HFFc6 (cell line): ENCODE data around the gene DUSP3. TPM values are rescaled to one million over a fixed set of nuclear protein-coding genes. Genes with fewer than 3 reads are reported as not detected.
A peak's percentile ranks its signal among the peaks of the same experiment; 100 is the strongest.

Experiments used
- DNase-seq: peaks from one replicate; pipeline ENCODE4 v3.0.0-alpha.2; 2018
- H3K27ac Mint-ChIP-seq: 2 replicates; pipeline ENCODE4 v1.8.0; 2020; ENCODE audit warnings: mild to moderate bottlenecking, mixed read lengths
- H3K27me3 Mint-ChIP-seq: 2 replicates; pipeline ENCODE4 v1.8.0; 2021; ENCODE audit warnings: mild to moderate bottlenecking, moderate library complexity, mixed read lengths; ENCODE audit not compliant: insufficient read depth
- H3K36me3 Mint-ChIP-seq: 2 replicates; pipeline ENCODE4 v1.8.0; 2021; ENCODE audit warnings: low read depth, mixed read lengths
- H3K4me1 Mint-ChIP-seq: 2 replicates; pipeline ENCODE4 v1.8.0; 2020; ENCODE audit warnings: low read depth, mixed read lengths
- H3K4me3 Mint-ChIP-seq: 2 replicates; pipeline ENCODE4 v1.8.0; 2020; ENCODE audit warnings: mild to moderate bottlenecking, moderate library complexity, mixed read lengths
- H3K9me3 Mint-ChIP-seq: 2 replicates; pipeline ENCODE4 v1.8.0; 2020; ENCODE audit warnings: mild to moderate bottlenecking, mixed read lengths
- total RNA-seq, 6 experiments: library from RNA; stranded (reverse); fragmentation: NEBNext Ultra II Directional; extraction: Animal tissue kit (Norgen Biotek cat#: 25700); gene quantifications; 2 replicates in 1 of 6; 3 replicates in 5 of 6; pipeline ENCODE4 v1.2.3, GENCODE V29; 2021
- TF ChIP-seq, protein P1 (sequence below): fragments of 200-600 bp; sonication (generic); IDR thresholded peaks from 2 replicates; pipeline ENCODE4 v1.5.0; 2021; ENCODE audit warnings: antibody characterized with exemption, mild to moderate bottlenecking

The DUSP3 gene
- total RNA-seq, 6 experiments from 2014 or later = 34.3 to 47.2 (median 38.3) TPM

DNA sequence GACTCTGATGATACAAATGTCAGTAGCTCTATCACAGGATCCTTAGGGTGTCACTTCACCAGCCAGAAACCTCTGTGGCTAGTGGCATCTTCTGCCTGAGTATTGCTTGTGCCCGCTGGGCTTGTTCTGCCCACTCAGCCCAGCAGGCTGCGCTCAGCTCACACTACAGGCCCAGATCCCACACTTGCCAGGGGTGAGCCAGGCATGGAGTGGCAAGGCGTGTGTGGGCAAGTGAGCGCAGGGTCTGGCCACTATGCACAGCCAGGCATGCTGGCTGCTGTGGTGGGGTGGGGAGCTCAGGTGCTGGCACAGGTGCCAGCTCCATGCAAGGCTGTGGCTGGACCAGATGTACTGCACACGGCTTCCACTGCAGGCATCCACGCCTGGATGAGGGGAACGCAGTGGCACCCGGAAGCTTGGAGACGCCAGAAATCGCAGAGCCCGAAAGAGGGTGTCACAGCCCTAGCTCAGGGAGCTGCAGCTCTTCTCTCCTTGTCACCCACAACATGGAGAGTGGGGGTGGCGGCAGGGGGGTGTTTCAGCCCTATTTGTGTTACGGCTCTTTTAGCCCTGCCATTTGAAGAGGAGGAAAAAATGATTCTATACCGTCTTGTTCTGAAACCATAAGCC is 11.6 kb upstream of the DUSP3 start:
- Mint-ChIP-seq H3K27ac (no peak overlapping the region), H3K9me3 (peaks cover 12% of the 10 kb centered on the region), H3K36me3 (0 out of 2 replicates have a peak, but pooled peaks cover 6% of the 10 kb centered on the region), H3K4me1 (peaks cover 9% of the 10 kb centered on the region), H3K27me3 (peaks cover 18% of the 10 kb centered on the region), H3K4me3 (no peak overlapping the region)
- peak; percentile 6 for DNase-seq
- TF ChIP-seq, protein P1, sequence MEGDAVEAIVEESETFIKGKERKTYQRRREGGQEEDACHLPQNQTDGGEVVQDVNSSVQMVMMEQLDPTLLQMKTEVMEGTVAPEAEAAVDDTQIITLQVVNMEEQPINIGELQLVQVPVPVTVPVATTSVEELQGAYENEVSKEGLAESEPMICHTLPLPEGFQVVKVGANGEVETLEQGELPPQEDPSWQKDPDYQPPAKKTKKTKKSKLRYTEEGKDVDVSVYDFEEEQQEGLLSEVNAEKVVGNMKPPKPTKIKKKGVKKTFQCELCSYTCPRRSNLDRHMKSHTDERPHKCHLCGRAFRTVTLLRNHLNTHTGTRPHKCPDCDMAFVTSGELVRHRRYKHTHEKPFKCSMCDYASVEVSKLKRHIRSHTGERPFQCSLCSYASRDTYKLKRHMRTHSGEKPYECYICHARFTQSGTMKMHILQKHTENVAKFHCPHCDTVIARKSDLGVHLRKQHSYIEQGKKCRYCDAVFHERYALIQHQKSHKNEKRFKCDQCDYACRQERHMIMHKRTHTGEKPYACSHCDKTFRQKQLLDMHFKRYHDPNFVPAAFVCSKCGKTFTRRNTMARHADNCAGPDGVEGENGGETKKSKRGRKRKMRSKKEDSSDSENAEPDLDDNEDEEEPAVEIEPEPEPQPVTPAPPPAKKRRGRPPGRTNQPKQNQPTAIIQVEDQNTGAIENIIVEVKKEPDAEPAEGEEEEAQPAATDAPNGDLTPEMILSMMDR = peak; percentile 67

DNA sequence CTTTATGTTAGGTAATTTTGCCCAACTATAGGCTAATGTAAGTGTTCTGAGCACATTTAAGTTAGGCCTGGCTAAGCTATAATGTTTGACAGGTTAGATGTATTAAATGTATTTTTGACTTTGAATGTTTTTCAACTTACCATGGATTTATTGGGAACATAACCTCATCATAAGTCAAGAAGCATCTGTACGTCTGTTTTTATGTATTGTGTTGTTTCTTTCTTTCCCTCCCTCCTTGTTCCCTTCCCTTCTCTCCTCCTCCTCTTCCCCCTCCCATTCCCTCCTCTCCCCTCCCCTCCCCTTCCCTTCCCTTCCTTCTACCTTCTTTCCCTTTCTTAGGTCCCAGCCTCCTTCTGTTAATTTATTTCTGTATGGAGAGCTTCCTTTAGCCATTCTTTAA is 10.7 kb upstream of the DUSP3 start:
- TF ChIP-seq, protein P1 = no peak
- peaks cover 18% of the 10 kb centered on the region for H3K4me1 Mint-ChIP-seq
- H3K27ac Mint-ChIP-seq = no peak overlapping the region
- peaks cover 15% of the 10 kb centered on the region for H3K27me3 Mint-ChIP-seq
- no peak overlapping the region for H3K4me3 Mint-ChIP-seq
- no peak for DNase-seq
- peaks cover 4% of the 10 kb centered on the region for H3K9me3 Mint-ChIP-seq
- H3K36me3 Mint-ChIP-seq = peaks cover 6% of the 10 kb centered on the region; the same call in 1 of the 2 replicates

- no peak overlapping the region for H3K4me3 Mint-ChIP-seq
- H3K4me1 Mint-ChIP-seq = peaks cover 28% of the 10 kb centered on the region
- peaks cover 13% of the 10 kb centered on the region for H3K27me3 Mint-ChIP-seq
- TF ChIP-seq, protein P1 = no peak
- no peaks in the 10 kb centered on the region; the same call in 1 of the 2 replicates for H3K9me3 Mint-ChIP-seq
- H3K36me3 Mint-ChIP-seq = peaks cover 4% of the 10 kb centered on the region; the same call in 1 of the 2 replicates
- H3K27ac Mint-ChIP-seq = no peak overlapping the region
- DNase-seq = no peak
These were observed 9.8 kb upstream of the DUSP3 start for GRCh38 chr17:43788540-43788939.

- DNase-seq = no peak
- no peak overlapping the region for H3K27ac Mint-ChIP-seq
- H3K4me1 Mint-ChIP-seq = peaks cover 36% of the 10 kb centered on the region
- peaks cover 11% of the 10 kb centered on the region; the same call in 1 of the 2 replicates for H3K27me3 Mint-ChIP-seq
- TF ChIP-seq, protein P1 = 0 out of 2 replicates have a peak, but pooled peaks have one; percentile 0
- no peak overlapping the region for H3K4me3 Mint-ChIP-seq
- H3K9me3 Mint-ChIP-seq = no peaks in the 10 kb centered on the region; the same call in 1 of the 2 replicates
- H3K36me3 Mint-ChIP-seq = peaks cover 4% of the 10 kb centered on the region; the same call in 1 of the 2 replicates
These were observed 9.0 kb upstream of the DUSP3 start for GRCh38 chr17:43787728-43788127.

GRCh38 chr17:43784628-43785101 is 5.9 kb upstream of the DUSP3 start:
- peak; percentile 92 for DNase-seq
- Mint-ChIP-seq H3K4me1 (peaks cover 32% of the 10 kb centered on the region), H3K27me3 (peaks cover 25% of the 10 kb centered on the region; the same call in 1 of the 2 replicates), H3K9me3 (no peaks in the 10 kb centered on the region), H3K4me3 (peak overlapping the region; percentile 66), H3K27ac (peak overlapping the region; percentile 79), H3K36me3 (peaks cover 4% of the 10 kb centered on the region; the same call in 1 of the 2 replicates)
- TF ChIP-seq, protein P1 = no peak
